Neural cell (in vitro differentiated cells): ENCODE results near the gene S1PR4. TPM values are rescaled to one million over a fixed set of nuclear protein-coding genes. Genes with fewer than 3 reads are reported as not detected.

Source experiments
- H2AFZ ChIP-seq: fragments of 200-600, 300-800 bp; sonication (generic), shearing (Covaris generic); 2 replicates; pipeline ENCODE4 v1.6.0; 2014; ENCODE audit warnings: low read depth, mild to moderate bottlenecking, antibody characterized with exemption, low read length, moderate library complexity
- H3F3A ChIP-seq: fragments of 200-600 bp; shearing (Covaris generic); 2 replicates; pipeline ENCODE4 v1.6.1; 2016; ENCODE audit warnings: mild to moderate bottlenecking, moderate library complexity, mixed read lengths, antibody characterized with exemption, low read length; ENCODE audit not compliant: insufficient read depth, poor library complexity, severe bottlenecking
- H3K27ac ChIP-seq: fragments of 200-600, 300-800 bp; sonication (generic), shearing (Covaris generic); 2 replicates; pipeline ENCODE4 v1.5.1; 2014; ENCODE audit warnings: mild to moderate bottlenecking, low read length, moderate library complexity
- H3K27me3 ChIP-seq: fragments of 300-800, 200-600 bp; sonication (generic), shearing (Covaris generic); 2 replicates; pipeline ENCODE4 v1.6.0; 2014; ENCODE audit warnings: mild to moderate bottlenecking, low read depth, low read length, moderate library complexity; ENCODE audit not compliant: insufficient read depth
- H3K36me3 ChIP-seq: fragments of 300-800, 200-600 bp; sonication (generic), shearing (Covaris generic); 2 replicates; pipeline ENCODE4 v1.5.1; 2014; ENCODE audit warnings: mild to moderate bottlenecking, antibody characterized with exemption, low read length, moderate library complexity; ENCODE audit not compliant: insufficient read depth
- H3K4me2 ChIP-seq: fragments of 300-800, 200-600 bp; sonication (generic), shearing (Covaris generic); 2 replicates; pipeline ENCODE4 v1.6.0; 2014; ENCODE audit warnings: mild to moderate bottlenecking, low read length
- H3K4me3 ChIP-seq: fragments of 300-800, 200-600 bp; sonication (generic), shearing (Covaris generic); 2 replicates; pipeline ENCODE4 v1.5.1; 2014; ENCODE audit warnings: mild to moderate bottlenecking, low read length, moderate library complexity
- H3K79me2 ChIP-seq: fragments of 200-600 bp; shearing (Covaris generic); replicated peaks from 2 replicates; pipeline ENCODE4 v1.6.0; 2014; ENCODE audit warnings: mild to moderate bottlenecking, low read length, moderate library complexity; ENCODE audit not compliant: insufficient read depth
- H3K9ac ChIP-seq: fragments of 300-800, 200-600 bp; sonication (generic), shearing (Covaris generic); 2 replicates; pipeline ENCODE4 v1.6.1; 2016; ENCODE audit warnings: mild to moderate bottlenecking, low read length, mixed read lengths
- H3K9me2 ChIP-seq: fragments of 200-600 bp; shearing (Covaris generic); 2 replicates; pipeline ENCODE4 v1.6.1; 2016; ENCODE audit warnings: mild to moderate bottlenecking, low read length, mixed read lengths; ENCODE audit not compliant: insufficient read depth
- H3K9me3 ChIP-seq: fragments of 200-600, 300-800 bp; sonication (generic), shearing (Covaris generic); 2 replicates; pipeline ENCODE4 v1.6.1; 2016; ENCODE audit warnings: mild to moderate bottlenecking, mixed run types, low read length, moderate library complexity, mixed read lengths
- H4K20me1 ChIP-seq: fragments of 200-600 bp; shearing (Covaris generic); 2 replicates; pipeline ENCODE4 v1.6.1; 2016; ENCODE audit warnings: mild to moderate bottlenecking, mixed run types; ENCODE audit not compliant: insufficient read depth
- CTCF ChIP-seq: fragments of 450-650 bp; IDR thresholded peaks from 2 replicates; pipeline ENCODE4 v1.5.1; 2014; ENCODE audit warnings: antibody characterized with exemption, mild to moderate bottlenecking, moderate library complexity; ENCODE audit not compliant: poor library complexity, severe bottlenecking
- EP300 ChIP-seq: fragments of 450-650 bp; conservative IDR thresholded peaks from 2 replicates; pipeline ENCODE4 v1.6.1; 2014; ENCODE audit warnings: antibody characterized with exemption, mild to moderate bottlenecking, moderate library complexity; ENCODE audit not compliant: poor library complexity, severe bottlenecking
- EZH2 ChIP-seq: fragments of 200-600, 300-800 bp; shearing (Covaris generic), sonication (generic); IDR thresholded peaks from 2 replicates; pipeline ENCODE4 v1.6.1; 2014; ENCODE audit warnings: antibody characterized with exemption, low read length, borderline replicate concordance, mild to moderate bottlenecking; ENCODE audit not compliant: insufficient read depth, poor library complexity, severe bottlenecking
- MXI1 ChIP-seq: fragments of 450-650 bp; conservative IDR thresholded peaks from 2 replicates; pipeline ENCODE4 v1.6.1; 2014; ENCODE audit warnings: antibody characterized with exemption, mild to moderate bottlenecking; ENCODE audit not compliant: poor library complexity, severe bottlenecking
- POLR2AphosphoS5 ChIP-seq: IDR thresholded peaks from 2 replicates; pipeline ENCODE4 v1.6.1; 2012
- RAD21 ChIP-seq: fragments of 450-650 bp; conservative IDR thresholded peaks from 2 replicates; pipeline ENCODE4 v1.6.1; 2014; ENCODE audit warnings: antibody characterized with exemption, mild to moderate bottlenecking, moderate library complexity
- REST ChIP-seq: IDR thresholded peaks from 2 replicates; pipeline ENCODE4 v1.6.1; 2012; ENCODE audit warnings: borderline replicate concordance
- SMC3 ChIP-seq: fragments of 450-650 bp; conservative IDR thresholded peaks from 2 replicates; pipeline ENCODE4 v1.6.1; 2014; ENCODE audit warnings: antibody characterized with exemption, mild to moderate bottlenecking, moderate library complexity; ENCODE audit not compliant: poor library complexity
- TAF1 ChIP-seq: IDR thresholded peaks from 2 replicates; pipeline ENCODE4 v1.6.1; 2012; ENCODE audit warnings: low read depth
- polyA plus RNA-seq: library from polyadenylated mRNA; depleted of rRNA; stranded (reverse); fragments of >200 nt; gene quantifications from 2 replicates; pipeline ENCODE4 v1.2.3, GENCODE V29; 2014

Gene S1PR4
- polyA plus RNA-seq, 1 donor from 2014 or later, result not detected

DNA sequence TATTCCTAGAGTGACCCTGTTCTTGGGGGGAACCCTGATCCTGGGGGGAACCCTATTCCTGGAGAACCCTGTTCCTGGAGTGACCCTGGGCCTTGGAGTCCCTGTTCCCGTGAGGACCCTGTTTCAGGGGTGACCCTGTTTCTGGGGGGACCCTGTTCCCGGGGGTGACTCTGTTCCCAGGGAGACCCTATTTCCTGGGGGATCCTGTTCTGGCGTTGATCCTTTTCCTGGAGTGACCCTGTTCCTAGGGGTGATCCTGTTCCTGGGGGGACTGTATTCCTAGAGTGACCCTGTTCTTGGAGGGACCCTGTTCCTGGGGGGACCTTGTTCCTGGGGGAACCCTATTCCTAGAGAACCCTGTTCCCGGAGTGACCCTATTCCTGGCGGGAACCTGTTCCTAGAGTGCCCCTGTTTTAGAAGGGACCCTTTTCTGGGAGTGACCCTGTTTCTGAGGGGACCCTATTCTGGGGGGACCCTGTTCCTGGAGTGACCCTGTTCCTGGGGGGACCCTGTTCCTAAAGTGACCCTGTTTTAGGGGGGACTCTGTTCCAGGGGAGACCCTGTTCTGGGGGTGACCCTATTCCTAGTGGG lies 27.7 kb upstream of the S1PR4 start:
- H3K4me3 ChIP-seq, result no peak overlapping the region
- no peaks in the 10 kb centered on the region for H3K27me3 ChIP-seq
- H3K36me3 ChIP-seq, result no peaks in the 10 kb centered on the region
- H3K9ac ChIP-seq, result no peak overlapping the region
- H3F3A ChIP-seq, result no peaks in the 10 kb centered on the region
- no peaks in the 10 kb centered on the region for H3K9me2 ChIP-seq
- H3K4me2 ChIP-seq, result no peak overlapping the region
- no peak overlapping the region for H2AFZ ChIP-seq
- no peak overlapping the region for H3K27ac ChIP-seq
- H3K9me3 ChIP-seq, result no peaks in the 10 kb centered on the region
- TF ChIP-seq CTCF, result no peak
- no peak for TF ChIP-seq SMC3
- no peak for TF ChIP-seq EZH2
- no peak for TF ChIP-seq EP300
- TF ChIP-seq REST, result no peak
- TF ChIP-seq RAD21, result no peak
- H4K20me1 ChIP-seq, result no peaks in the 10 kb centered on the region
- H3K79me2 ChIP-seq, result no peaks in the 10 kb centered on the region

DNA sequence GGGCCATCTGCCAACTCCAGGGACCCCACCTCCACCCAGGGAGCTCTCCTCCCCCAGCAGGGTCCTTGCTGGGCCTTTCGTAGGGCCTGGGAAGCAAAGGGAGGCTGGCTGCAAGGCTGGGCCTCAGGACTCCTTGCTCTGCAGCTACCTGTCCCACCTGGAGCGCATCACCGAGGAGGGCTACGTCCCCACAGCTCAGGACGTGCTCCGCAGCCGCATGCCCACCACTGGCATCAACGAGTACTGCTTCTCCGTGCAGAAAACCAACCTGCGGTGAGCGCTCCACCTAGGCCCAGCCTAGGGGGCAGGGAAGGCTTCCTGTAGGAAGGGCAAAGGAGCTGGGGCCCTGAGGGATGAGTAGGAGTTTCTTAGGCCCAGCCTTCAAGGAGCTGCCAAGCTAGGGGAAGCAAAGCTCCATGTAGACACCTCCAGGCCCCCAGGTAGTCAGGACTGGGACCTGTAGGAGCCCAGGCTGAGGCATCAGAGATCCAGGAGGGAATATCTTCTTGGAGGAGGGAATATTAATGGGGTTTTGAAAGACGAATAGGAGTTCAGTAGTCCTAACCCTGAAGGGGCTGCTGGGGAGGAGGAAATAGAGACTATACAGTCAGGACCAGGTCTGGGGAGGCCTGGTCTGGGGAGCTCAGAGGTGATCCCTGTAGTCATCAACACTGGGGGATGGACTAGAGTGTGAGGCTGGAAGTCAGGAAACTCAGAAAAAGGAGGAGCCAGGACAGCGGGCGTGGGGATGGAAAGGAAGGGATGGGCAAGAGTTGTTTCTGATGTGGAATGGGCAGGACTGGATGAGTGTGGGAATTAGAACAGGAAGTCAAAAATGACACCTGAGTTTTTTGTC lies 26.8 kb upstream of the S1PR4 start:
- H3K79me2 ChIP-seq, result no peaks in the 10 kb centered on the region
- no peaks in the 10 kb centered on the region for H3F3A ChIP-seq
- H3K4me2 ChIP-seq, result no peak overlapping the region
- no peak overlapping the region for H2AFZ ChIP-seq
- no peaks in the 10 kb centered on the region for H3K27me3 ChIP-seq
- H3K9me3 ChIP-seq, result no peaks in the 10 kb centered on the region
- no peaks in the 10 kb centered on the region for H4K20me1 ChIP-seq
- H3K36me3 ChIP-seq, result no peaks in the 10 kb centered on the region
- TF ChIP-seq RAD21 (no peak), TAF1 (no peak), POLR2AphosphoS5 (no peak), REST (no peak), CTCF (no peak), MXI1 (no peak), SMC3 (no peak), EP300 (no peak)
- no peaks in the 10 kb centered on the region for H3K9me2 ChIP-seq
- H3K9ac ChIP-seq, result no peak overlapping the region
- no peak overlapping the region for H3K27ac ChIP-seq
- no peak overlapping the region for H3K4me3 ChIP-seq
